ENCODE data around the gene UNC5B. TPM values are rescaled to one million over a fixed set of nuclear protein-coding genes. Genes with fewer than 3 reads are reported as not detected.

Gene UNC5B
- total RNA-seq, 4 donors from 2014 or later = 3.3 to 7.0 (median 5.9) TPM

DNA sequence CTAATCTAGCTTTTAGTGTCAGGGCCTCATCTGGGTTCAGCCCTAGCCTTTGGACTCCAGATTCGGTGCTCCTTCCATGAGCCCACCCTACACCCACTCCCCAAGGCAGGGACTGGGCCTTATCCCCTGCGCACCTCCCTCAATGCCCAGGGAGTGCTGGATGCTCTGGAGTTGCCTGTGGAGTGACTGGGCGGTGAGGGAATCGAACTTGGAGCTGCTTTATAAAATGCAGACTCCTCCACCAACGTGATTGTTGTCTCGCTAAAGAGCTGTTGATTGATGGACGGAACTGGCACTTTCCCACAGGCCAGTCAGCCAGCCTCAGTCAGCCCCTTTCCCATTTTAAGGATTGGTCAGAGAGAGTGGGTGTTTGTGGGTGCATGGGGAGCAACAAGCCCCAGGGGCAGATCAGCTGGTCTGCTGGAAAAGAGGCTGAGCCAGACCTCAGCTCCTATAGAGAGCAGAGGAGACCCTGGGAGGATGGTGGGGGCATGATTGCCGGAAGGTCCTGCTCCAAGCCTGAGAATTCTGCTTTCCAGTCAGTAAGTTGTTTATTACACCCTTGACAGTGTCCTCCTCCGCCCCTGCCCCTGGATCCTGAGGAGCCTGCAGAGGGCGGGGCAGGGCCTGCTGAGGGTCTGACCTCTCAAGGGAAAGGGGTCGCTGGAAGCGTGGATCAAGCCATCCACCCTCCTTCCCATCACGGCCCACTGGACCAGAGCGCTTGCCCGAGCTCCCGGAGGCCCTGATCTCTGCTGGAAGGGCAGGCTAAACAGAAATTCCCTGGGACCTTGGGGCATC, 16.7 kb downstream of the UNC5B start:
- no peaks in the 10 kb centered on the region for H3K27me3 ChIP-seq
- H3K4me3 ChIP-seq = no peak overlapping the region
- no peak for TF ChIP-seq POLR2A (IDR thresholded peaks at IDR 0.05)
- TF ChIP-seq, protein P1, sequence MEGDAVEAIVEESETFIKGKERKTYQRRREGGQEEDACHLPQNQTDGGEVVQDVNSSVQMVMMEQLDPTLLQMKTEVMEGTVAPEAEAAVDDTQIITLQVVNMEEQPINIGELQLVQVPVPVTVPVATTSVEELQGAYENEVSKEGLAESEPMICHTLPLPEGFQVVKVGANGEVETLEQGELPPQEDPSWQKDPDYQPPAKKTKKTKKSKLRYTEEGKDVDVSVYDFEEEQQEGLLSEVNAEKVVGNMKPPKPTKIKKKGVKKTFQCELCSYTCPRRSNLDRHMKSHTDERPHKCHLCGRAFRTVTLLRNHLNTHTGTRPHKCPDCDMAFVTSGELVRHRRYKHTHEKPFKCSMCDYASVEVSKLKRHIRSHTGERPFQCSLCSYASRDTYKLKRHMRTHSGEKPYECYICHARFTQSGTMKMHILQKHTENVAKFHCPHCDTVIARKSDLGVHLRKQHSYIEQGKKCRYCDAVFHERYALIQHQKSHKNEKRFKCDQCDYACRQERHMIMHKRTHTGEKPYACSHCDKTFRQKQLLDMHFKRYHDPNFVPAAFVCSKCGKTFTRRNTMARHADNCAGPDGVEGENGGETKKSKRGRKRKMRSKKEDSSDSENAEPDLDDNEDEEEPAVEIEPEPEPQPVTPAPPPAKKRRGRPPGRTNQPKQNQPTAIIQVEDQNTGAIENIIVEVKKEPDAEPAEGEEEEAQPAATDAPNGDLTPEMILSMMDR (IDR thresholded peaks at IDR 0.05) = no peak
- no peak for TF ChIP-seq EP300 (IDR thresholded peaks at IDR 0.05)
- 61 to 72% methylated on average over 9 to 14 of the region's 16 CpGs for WGBS, 2 donors
- no peak for DNase-seq (ENCODE audit: low spot score in 2 of 2)
- no peaks in the 10 kb centered on the region for H3K36me3 ChIP-seq
- peaks cover 0 to 17% (median 0%) of the 10 kb centered on the region in 4 donors for H3K4me1 ChIP-seq
- no peak overlapping the region for H3K27ac ChIP-seq
- H3K9me3 ChIP-seq = no peaks in the 10 kb centered on the region

DNA sequence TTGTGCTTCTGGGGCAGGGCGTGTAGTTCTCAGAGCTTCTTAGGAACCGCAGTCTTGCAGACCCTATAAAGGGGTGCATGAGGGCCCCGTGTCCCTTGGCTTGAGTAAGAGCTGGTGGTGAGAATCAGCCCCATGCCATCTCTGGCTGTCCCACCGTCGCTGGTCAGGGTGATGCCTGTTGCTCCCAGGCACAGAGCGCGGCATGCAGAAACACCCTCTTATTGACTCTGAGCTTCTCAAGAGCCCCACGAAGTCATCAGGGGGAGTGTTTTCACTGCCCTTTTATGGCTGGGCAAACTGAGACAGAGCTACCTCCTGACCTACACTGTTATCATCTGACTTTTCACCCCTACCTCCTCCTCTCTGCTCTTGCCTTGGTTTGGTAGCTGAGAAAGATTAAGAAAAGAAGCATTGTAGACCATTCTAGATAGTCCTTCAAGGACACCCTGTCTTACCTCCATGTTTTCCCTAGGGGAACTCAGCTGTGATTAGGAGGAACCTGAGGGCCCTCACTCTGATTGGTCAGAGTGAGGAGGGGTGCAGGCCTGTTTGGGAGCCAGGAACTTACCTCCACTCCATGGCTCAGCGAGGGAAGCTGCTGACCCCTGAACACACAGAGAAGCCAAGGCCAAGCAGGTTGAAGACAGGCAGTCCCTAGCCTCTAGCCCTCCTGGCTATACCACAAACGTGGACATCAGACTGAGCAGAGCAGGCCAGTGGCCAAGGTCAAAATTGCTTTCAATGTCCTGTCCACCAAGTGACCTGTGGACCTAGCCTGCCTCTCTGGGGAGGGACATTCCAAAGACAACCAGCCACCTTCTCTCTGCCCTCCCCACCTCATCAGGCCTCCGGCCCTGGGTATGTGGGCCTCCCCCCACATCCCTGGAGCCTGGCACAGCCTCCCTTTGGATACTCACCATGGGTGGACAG, 17.6 kb downstream of the UNC5B start:
- TF ChIP-seq EP300 (IDR thresholded peaks at IDR 0.05) (no peak), POLR2A (IDR thresholded peaks at IDR 0.05) (no peak)
- TF ChIP-seq, protein P1 (IDR thresholded peaks at IDR 0.05) = no peak
- H3K4me3 ChIP-seq = no peak overlapping the region
- H3K27me3 ChIP-seq = no peaks in the 10 kb centered on the region
- WGBS, 2 donors = 71 to 73% methylated on average over 11 of the region's 11 CpGs
- no peak overlapping the region for H3K27ac ChIP-seq
- peaks cover 0 to 26% (median under 1%) of the 10 kb centered on the region in 4 donors for H3K4me1 ChIP-seq
- no peaks in the 10 kb centered on the region for H3K9me3 ChIP-seq
- DNase-seq (ENCODE audit: low spot score in 2 of 2) = no peak
- no peaks in the 10 kb centered on the region for H3K36me3 ChIP-seq

GRCh38 chr10:71230656-71231025, 18.3 kb downstream of the UNC5B start:
- no peak for DNase-seq (ENCODE audit: low spot score in 2 of 2)
- WGBS, 2 donors = 83 to 100% methylated on average over 1 of the region's 1 CpG
- peaks cover 0 to 33% (median 2%) of the 10 kb centered on the region in 4 donors for H3K4me1 ChIP-seq
- H3K9me3 ChIP-seq = no peaks in the 10 kb centered on the region
- H3K27me3 ChIP-seq = no peaks in the 10 kb centered on the region
- H3K27ac ChIP-seq = no peak overlapping the region
- no peaks in the 10 kb centered on the region for H3K36me3 ChIP-seq
- TF ChIP-seq, protein P1 (IDR thresholded peaks at IDR 0.05) = no peak
- TF ChIP-seq EP300 (IDR thresholded peaks at IDR 0.05) (no peak), POLR2A (IDR thresholded peaks at IDR 0.05) (no peak)
- H3K4me3 ChIP-seq = no peak overlapping the region

- 84 to 85% methylated on average over 11 of the region's 11 CpGs for WGBS, 2 donors
- TF ChIP-seq EP300 (IDR thresholded peaks at IDR 0.05) = no peak
- TF ChIP-seq, protein P1 (IDR thresholded peaks at IDR 0.05) = no peak
- no peak for TF ChIP-seq POLR2A (IDR thresholded peaks at IDR 0.05)
- Histone ChIP-seq H3K4me3 (no peak overlapping the region), H3K27ac (no peak overlapping the region), H3K4me1 (peaks cover 0 to 39% (median 2%) of the 10 kb centered on the region in 4 donors), H3K36me3 (no peaks in the 10 kb centered on the region), H3K9me3 (no peaks in the 10 kb centered on the region), H3K27me3 (no peaks in the 10 kb centered on the region)
- no peak for DNase-seq (ENCODE audit: low spot score in 2 of 2)
Observed at GRCh38 chr10:71231206-71231605, 18.8 kb downstream of the UNC5B start.

Data from tibial nerve (tissue), 4 donors.